T-cell (primary cell): ENCODE results near the gene LRRC72. TPM values are rescaled to one million over a fixed set of nuclear protein-coding genes. Genes with fewer than 3 reads are reported as not detected.

Experiments
- ATAC-seq, 4 experiments: fragments of 200-7000 bp in 3 of 4; fragments of 150-1000 bp in 1 of 4; cut with Tn5 transposase; replicated peaks in 1 of 4; 1 replicate in 3 of 4; 2 replicates in 1 of 4; pipeline ENCODE4 v1.10.0; 2021; ENCODE audit warnings: moderate library complexity in 3 of 4, mild to moderate bottlenecking in 2 of 4, moderate number of reproducible peaks in 1 of 4
- CTCF ChIA-PET, 2 donors: fragments of 300-600 bp; sonication (Branson Sonifier 250); formaldehyde crosslinking; loops; one replicate each; lab custom pipeline; 2022; ENCODE audit warnings: antibody characterized with exemption in 2 of 2; lab: Charles Lee
- POLR2A ChIA-PET, 2 donors: fragments of 300-600 bp; sonication (Branson Sonifier 250); formaldehyde crosslinking; loops; one replicate each; lab custom pipeline; 2022; ENCODE audit warnings: antibody characterized with exemption in 2 of 2; lab: Charles Lee
- DNase-seq, 35 experiments: peaks; one replicate each; pipeline versions ENCODE4 v3.0.0 to v3.0.0-alpha.2; 2013 to 2023
- H3K27ac ChIP-seq: one replicate; pipeline ENCODE4 v1.5.1; 2013; ENCODE audit warnings: low read length
- H3K27me3 ChIP-seq, 2 experiments: replicated peaks in 1 of 2; 1 replicate in 1 of 2; 2 replicates in 1 of 2; pipeline versions ENCODE4 v1.6.1 to v1.7.0; 2013; ENCODE audit warnings: low read length in 1 of 2, mixed read lengths in 1 of 2; ENCODE audit not compliant: control insufficient read depth in 2 of 2, insufficient read depth in 2 of 2; ENCODE audit errors: extremely low read depth in 1 of 2
- H3K36me3 ChIP-seq, 2 donors: 1 replicate in 1 of 2; 2 replicates in 1 of 2; pipeline versions ENCODE4 v1.6.1 to v1.7.0; 2013; ENCODE audit warnings: low read length in 1 of 2; ENCODE audit not compliant: control insufficient read depth in 2 of 2, insufficient read depth in 1 of 2; ENCODE audit errors: extremely low read depth in 1 of 2
- H3K4me1 ChIP-seq, 2 experiments: 1 replicate in 1 of 2; 2 replicates in 1 of 2; pipeline versions ENCODE4 v1.6.1 to v1.7.0; 2013; ENCODE audit warnings: low read length in 2 of 2, mixed read lengths in 1 of 2; ENCODE audit not compliant: insufficient read depth in 2 of 2, control insufficient read depth in 1 of 2; ENCODE audit errors: extremely low read depth in 1 of 2
- H3K4me3 ChIP-seq, 2 donors: 1 replicate in 1 of 2; 2 replicates in 1 of 2; pipeline versions ENCODE4 v1.5.1 to v1.7.0; 2013; ENCODE audit warnings: mild to moderate bottlenecking in 2 of 2, low read length in 1 of 2, moderate library complexity in 1 of 2; ENCODE audit not compliant: control insufficient read depth in 1 of 2; ENCODE audit errors: extremely low read depth in 1 of 2
- H3K9me3 ChIP-seq: 2 replicates; pipeline ENCODE4 v1.7.0; 2013
- H3K27ac Mint-ChIP-seq, 2 donors: one replicate each; pipeline ENCODE4 v1.8.0; 2020 to 2021; ENCODE audit warnings: mild to moderate bottlenecking in 2 of 2, mixed read lengths in 2 of 2
- H3K27me3 Mint-ChIP-seq, 2 donors: one replicate each; pipeline ENCODE4 v1.8.0; 2021 to 2022; ENCODE audit warnings: mixed read lengths in 2 of 2
- H3K36me3 Mint-ChIP-seq: one replicate; pipeline ENCODE4 v1.8.0; 2021; ENCODE audit warnings: mixed read lengths
- H3K4me1 Mint-ChIP-seq, 3 donors: one replicate each; pipeline ENCODE4 v1.8.0; 2020 to 2022; ENCODE audit warnings: mixed read lengths in 3 of 3, mild to moderate bottlenecking in 1 of 3
- H3K4me3 Mint-ChIP-seq, 3 donors: one replicate each; pipeline ENCODE4 v1.8.0; 2020 to 2022; ENCODE audit warnings: mild to moderate bottlenecking in 3 of 3, mixed read lengths in 3 of 3, moderate library complexity in 3 of 3
- H3K9me3 Mint-ChIP-seq, 3 donors: one replicate each; pipeline ENCODE4 v1.8.0; 2020 to 2022; ENCODE audit warnings: mixed read lengths in 3 of 3
- WGBS: methylation state at CpG from one replicate; pipeline ENCODE4 v1.1.5; 2013; ENCODE audit warnings: missing lambda C conversion rate; ENCODE audit not compliant: insufficient coverage; 5-methylcytosine and 5-hydroxymethylcytosine counted together
- total RNA-seq, 35 experiments: library from RNA in 6 of 35; stranded (reverse) in 6 of 35; fragments of 120-200 nt in 1 of 35; gene quantifications; one replicate each; pipeline versions ENCODE4 v1.2.1 to v1.2.4 and lab custom pipeline; 2013 to 2026

Gene LRRC72
- total RNA-seq, 5 donors from 2014 or later (not counting 1 experiment from before 2014, with no cell fraction given): not detected

DNA sequence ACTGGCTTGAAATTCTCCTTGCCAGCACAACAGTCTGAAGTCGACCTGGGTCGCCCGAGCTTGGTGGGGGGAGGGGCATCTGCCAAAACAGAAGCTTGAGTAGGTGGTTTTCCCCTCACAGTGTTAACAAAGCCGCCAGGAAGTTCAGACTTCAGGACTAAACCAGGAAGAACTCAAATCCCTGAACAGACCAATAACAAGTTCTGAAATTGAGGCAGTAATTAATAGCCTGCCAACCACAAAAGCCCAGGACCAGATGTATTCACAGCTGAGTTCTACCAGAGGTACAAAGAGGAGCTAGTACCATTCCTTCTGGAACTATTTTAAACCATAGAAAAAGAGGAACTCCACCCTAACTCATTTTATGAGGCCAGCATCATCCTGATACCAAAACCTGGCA, 45.3 kb downstream of the LRRC72 start:
- Mint-ChIP-seq H3K9me3 (no peaks in the 10 kb centered on the region), H3K36me3 (no peaks in the 10 kb centered on the region), H3K4me3 (no peak overlapping the region), H3K4me1 (no peaks in the 10 kb centered on the region), H3K27ac (no peak overlapping the region), H3K27me3 (peaks cover 10 to 14% of the 10 kb centered on the region in 2 donors)
- Histone ChIP-seq H3K4me1 (no peaks in the 10 kb centered on the region), H3K36me3 (no peaks in the 10 kb centered on the region), H3K27ac (no peak overlapping the region), H3K9me3 (no peaks in the 10 kb centered on the region), H3K4me3 (no peak overlapping the region), H3K27me3 (peaks cover 0 to 6% of the 10 kb centered on the region in 2 experiments)
- DNase-seq (no peak), ATAC-seq (no peak)
- WGBS: no CpG with 5 or more reads among the region's 4 CpGs
- ChIA-PET CTCF (no interaction called here), POLR2A (no interaction called here)

DNA sequence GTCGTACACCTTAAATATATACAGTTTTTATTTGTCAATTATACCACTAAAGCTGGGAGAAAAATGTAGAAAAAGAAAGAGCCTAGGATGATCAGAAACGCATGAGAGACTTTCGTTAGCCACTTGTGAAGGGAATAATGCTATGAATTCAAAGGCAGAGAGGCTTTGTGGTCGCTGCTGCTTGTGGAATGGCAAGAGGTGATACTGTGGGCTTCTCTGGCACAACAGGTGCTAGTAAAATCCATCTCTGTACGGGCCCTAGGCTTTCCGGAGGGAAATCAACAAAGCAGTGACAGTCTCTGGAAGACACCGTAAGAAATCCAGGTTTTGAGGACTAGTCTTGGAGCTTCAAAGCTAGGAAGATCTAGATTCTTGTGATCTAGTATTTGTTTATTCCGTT, 52.6 kb downstream of the LRRC72 start:
- Mint-ChIP-seq H3K27me3 (peaks cover 2 to 7% of the 10 kb centered on the region in 2 donors), H3K4me1 (no peaks in the 10 kb centered on the region)

DNA sequence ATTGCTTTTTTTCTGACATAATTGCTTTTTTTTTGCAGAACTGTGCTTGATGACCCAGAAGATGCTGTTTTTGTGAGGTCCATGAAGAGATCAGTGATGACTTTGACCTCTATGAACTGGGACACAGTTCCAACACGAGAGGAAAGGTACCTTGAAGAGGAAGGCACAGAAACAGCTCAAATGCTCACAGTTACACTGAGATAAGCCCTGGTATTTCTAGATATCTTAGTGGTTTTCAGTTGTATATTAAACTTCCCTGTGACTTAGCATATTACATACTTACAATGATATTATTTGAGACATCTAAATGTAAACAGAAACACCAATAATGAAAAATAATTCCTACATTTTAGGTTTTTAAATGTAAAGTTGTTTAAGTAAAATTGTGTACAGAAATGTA, 54.7 kb downstream of the LRRC72 start:
- ChIA-PET POLR2A (no interaction called here), CTCF (interaction anchor here in 1 of 2 donors (2.5 kb wide), 1 partner anchor 17 kb away, joined by 10 read pairs; no protein-coding TSS in a partner anchor)
- H3K9me3 ChIP-seq: no peaks in the 10 kb centered on the region
- Mint-ChIP-seq H3K27me3 (peaks cover 4 to 7% of the 10 kb centered on the region in 2 donors), H3K4me1 (no peaks in the 10 kb centered on the region), H3K27ac (no peak overlapping the region), H3K4me3 (no peak overlapping the region), H3K36me3 (no peaks in the 10 kb centered on the region), H3K9me3 (no peaks in the 10 kb centered on the region)
- ATAC-seq (no peak), DNase-seq (no peak)
- WGBS: no CpG with 5 or more reads among the region's 1 CpG
- H3K27me3 ChIP-seq: peaks cover 0 to 22% of the 10 kb centered on the region in 2 experiments
- no peak overlapping the region for H3K27ac ChIP-seq
- no peak overlapping the region for H3K4me3 ChIP-seq
- H3K36me3 ChIP-seq: no peaks in the 10 kb centered on the region
- no peaks in the 10 kb centered on the region for H3K4me1 ChIP-seq

More for the DNA sequence above, 52.6 kb downstream of the LRRC72 start:
- no peaks in the 10 kb centered on the region for H3K9me3 Mint-ChIP-seq
- Histone ChIP-seq H3K9me3 (no peaks in the 10 kb centered on the region), H3K4me3 (no peak overlapping the region), H3K36me3 (no peaks in the 10 kb centered on the region), H3K27ac (no peak overlapping the region), H3K27me3 (peaks cover 0 to 11% of the 10 kb centered on the region in 2 experiments), H3K4me1 (no peaks in the 10 kb centered on the region)
- no peak for ATAC-seq
- H3K36me3 Mint-ChIP-seq: no peaks in the 10 kb centered on the region
- ChIA-PET POLR2A (no interaction called here), CTCF (no interaction called here)
- no peak for DNase-seq
- WGBS: 81% methylated on average over 3 of the region's 8 CpGs
- H3K4me3 Mint-ChIP-seq: no peak overlapping the region
- H3K27ac Mint-ChIP-seq: no peak overlapping the region

DNA sequence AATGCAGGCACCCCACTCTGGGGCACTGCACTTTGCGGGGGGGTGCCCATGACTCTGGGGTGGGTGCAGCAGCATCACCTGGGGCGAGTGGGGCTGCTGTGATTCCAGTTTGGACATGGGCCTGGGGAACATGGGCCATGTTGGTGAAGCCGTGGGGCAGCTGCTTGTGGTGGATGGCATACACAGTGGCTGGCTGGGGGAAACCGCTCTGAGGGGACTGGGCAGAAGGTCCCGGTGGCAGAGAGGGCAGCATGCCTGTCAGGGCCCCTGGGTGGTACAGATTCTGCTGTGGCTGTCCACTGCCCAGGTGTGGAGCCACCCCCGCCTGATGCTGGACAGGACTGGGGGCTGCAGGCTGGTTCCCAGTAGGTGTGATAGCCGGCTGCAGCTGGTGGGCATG, 57.2 kb downstream of the LRRC72 start:
- Histone ChIP-seq H3K4me3 (no peak overlapping the region), H3K36me3 (no peaks in the 10 kb centered on the region), H3K27ac (no peak overlapping the region), H3K4me1 (no peaks in the 10 kb centered on the region), H3K27me3 (peaks cover 0 to 22% of the 10 kb centered on the region in 2 experiments), H3K9me3 (no peaks in the 10 kb centered on the region)
- ChIA-PET CTCF (no interaction called here), POLR2A (no interaction called here)
- ATAC-seq: no peak
- peaks cover 0 to 1% (median 0%) of the 10 kb centered on the region in 3 donors for H3K4me1 Mint-ChIP-seq
- H3K36me3 Mint-ChIP-seq: no peaks in the 10 kb centered on the region
- no peak overlapping the region for H3K4me3 Mint-ChIP-seq
- H3K27ac Mint-ChIP-seq: no peak overlapping the region
- peaks cover 5 to 7% of the 10 kb centered on the region in 2 donors for H3K27me3 Mint-ChIP-seq
- 86% methylated on average over 6 of the region's 7 CpGs for WGBS
- no peaks in the 10 kb centered on the region for H3K9me3 Mint-ChIP-seq
- no peak for DNase-seq

DNA sequence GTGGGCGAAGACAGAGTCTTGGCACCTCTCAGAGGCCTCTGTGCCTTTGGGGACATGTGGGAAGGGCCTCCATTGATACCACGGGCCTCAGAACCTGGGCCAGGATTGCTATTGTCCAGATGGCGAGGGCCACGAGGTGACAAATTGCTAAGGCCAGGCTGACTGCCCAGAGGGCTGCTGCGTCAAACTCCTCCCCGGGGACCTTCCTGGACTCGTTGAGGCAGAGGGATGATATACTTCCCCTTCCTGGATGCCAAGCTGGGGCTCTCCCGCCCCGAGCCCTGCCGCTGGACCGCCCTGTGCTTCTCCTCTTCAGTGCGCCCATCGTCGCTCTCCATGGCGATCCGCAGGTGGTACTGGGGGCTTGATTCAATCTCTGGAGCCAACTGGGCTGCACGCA, 58.9 kb downstream of the LRRC72 start:
- no peak overlapping the region for H3K4me3 Mint-ChIP-seq
- Histone ChIP-seq H3K9me3 (no peaks in the 10 kb centered on the region), H3K27ac (no peak overlapping the region), H3K36me3 (no peaks in the 10 kb centered on the region), H3K4me1 (no peaks in the 10 kb centered on the region), H3K4me3 (no peak overlapping the region), H3K27me3 (peaks cover 0 to 19% of the 10 kb centered on the region in 2 experiments)
- H3K27me3 Mint-ChIP-seq: peaks cover 5 to 7% of the 10 kb centered on the region in 2 donors
- no peaks in the 10 kb centered on the region for H3K9me3 Mint-ChIP-seq
- H3K4me1 Mint-ChIP-seq: peaks cover 0 to 1% (median 0%) of the 10 kb centered on the region in 3 donors
- CTCF ChIA-PET: no interaction called here
- DNase-seq (no peak), ATAC-seq (no peak)
- H3K27ac Mint-ChIP-seq: no peak overlapping the region
- H3K36me3 Mint-ChIP-seq: no peaks in the 10 kb centered on the region
- POLR2A ChIA-PET: no interaction called here
- 92% methylated on average over 17 of the region's 17 CpGs for WGBS

DNA sequence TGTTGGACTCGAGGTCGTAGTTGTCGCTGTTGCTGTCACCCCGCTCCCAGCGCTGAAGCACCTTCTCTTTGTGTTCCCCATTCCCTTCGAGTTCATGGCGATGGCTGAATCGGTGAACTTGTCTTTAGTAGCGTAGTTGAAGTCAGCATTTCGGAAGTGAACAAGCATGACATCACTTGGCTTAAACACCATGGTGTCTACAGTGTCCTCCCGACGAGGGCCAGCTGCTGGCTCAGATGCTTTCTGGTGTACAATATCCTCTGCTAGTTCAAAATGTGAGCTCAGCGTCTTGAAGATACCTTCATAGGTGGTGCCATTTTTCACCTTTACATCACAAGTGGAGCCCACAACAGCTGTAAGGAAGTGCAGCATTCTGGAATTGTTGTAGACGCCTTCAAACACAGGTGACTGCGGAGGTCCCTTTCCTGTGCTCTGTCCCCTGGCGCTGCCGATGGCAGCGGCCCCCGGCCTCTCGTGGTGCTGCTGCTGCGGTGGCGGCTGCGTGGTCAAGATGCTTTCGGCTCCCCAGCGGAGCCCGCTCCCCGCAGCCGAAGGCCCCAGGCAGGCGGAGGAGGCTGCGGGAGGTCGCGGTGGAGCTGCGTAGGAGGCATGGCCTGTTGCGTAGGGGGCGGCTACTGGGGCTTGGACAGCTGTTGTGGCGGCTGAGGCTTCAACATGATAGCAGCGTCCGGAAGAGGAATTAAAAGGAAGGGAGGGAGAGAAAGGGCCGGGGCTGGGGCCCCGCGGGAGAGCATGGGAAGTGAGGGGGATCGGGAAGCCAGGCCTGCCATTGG, 59.7 kb downstream of the LRRC72 start:
- Histone ChIP-seq H3K27me3 (peaks cover 0 to 19% of the 10 kb centered on the region in 2 experiments), H3K27ac (no peak overlapping the region), H3K36me3 (no peaks in the 10 kb centered on the region), H3K4me3 (peak overlapping the region in 1 of 2 donors; percentile 38), H3K4me1 (no peaks in the 10 kb centered on the region), H3K9me3 (no peaks in the 10 kb centered on the region)
- peaks cover 0 to 1% (median 0%) of the 10 kb centered on the region in 3 donors for H3K4me1 Mint-ChIP-seq
- ATAC-seq (no peak), DNase-seq (no peak)
- CTCF ChIA-PET: no interaction called here
- POLR2A ChIA-PET: no interaction called here
- no peak overlapping the region for H3K4me3 Mint-ChIP-seq
- no peaks in the 10 kb centered on the region for H3K9me3 Mint-ChIP-seq
- WGBS: 63% methylated on average over 31 of the region's 42 CpGs
- peaks cover 5 to 7% of the 10 kb centered on the region in 2 donors for H3K27me3 Mint-ChIP-seq
- no peak overlapping the region for H3K27ac Mint-ChIP-seq
- no peaks in the 10 kb centered on the region for H3K36me3 Mint-ChIP-seq
